ENCODE measurements around the gene RHBDF1.

RHBDF1 gene

DNA sequence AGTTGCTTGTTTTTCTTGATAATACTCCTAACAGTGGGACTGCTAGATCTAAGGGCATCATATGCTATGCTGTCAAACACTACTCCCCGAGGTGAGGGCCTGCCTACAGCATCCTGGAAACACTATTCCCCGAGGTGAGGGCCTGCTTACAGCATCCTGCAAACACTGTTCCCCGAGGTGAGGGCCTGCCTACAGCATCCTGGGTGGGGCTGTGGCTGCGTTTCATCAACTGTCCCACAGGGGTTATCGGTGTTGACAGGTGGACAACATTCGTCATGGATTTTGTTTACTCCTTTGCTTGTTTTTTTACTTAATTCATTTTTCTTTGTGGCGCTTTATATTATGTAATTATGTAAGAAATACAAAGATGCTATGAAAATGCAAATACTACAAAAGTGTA lies 43.6 kb upstream of the RHBDF1 start:
- no peak for DNase-seq (ENCODE audit: low read depth, low spot score)

DNA sequence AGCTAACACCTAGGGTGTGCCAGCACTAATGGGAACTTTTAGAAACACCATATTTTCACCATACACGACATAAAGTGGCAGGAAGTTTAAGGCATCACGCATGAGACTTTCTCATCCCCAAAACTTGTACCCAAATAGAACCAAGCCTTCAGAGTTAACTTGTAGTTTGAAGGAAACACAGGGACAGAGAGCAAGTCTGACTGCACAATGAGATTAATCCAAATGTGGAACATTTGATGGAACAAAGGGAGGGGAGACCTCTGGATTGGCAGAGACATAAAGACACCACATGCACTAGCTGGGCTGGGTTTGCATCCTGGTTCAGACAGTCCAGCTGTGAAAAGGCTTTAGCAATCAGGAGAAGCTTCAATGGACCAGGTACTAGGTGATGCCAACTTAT lies 41.9 kb upstream of the RHBDF1 start:
- H3K36me3 ChIP-seq (ENCODE audit: insufficient read depth, low read length), result peaks cover 19% of the 10 kb centered on the region
- no peaks in the 10 kb centered on the region for H3K9me3 ChIP-seq (ENCODE audit: low read depth, low read length)

More for the DNA sequence above, 43.6 kb upstream of the RHBDF1 start:
- TF ChIP-seq POLR2AphosphoS5 (IDR thresholded peaks at IDR 0.05; ENCODE audit: borderline replicate concordance, low read depth, low read length) (no peak), FOXP2 (optimal IDR thresholded peaks at IDR 0.05; ENCODE audit: control extremely low read depth, extremely low read length, insufficient read depth) (no peak), EZH2 (IDR thresholded peaks at IDR 0.05) (no peak)
- Histone ChIP-seq H3K4me3 (no peak overlapping the region), H3K27ac (no peak overlapping the region), H3K9ac (ENCODE audit: insufficient read length) (no peak overlapping the region), H3K9me3 (ENCODE audit: low read depth, low read length) (no peaks in the 10 kb centered on the region), H3K36me3 (ENCODE audit: insufficient read depth, low read length) (peaks cover 19% of the 10 kb centered on the region)

GRCh38 chr16:112153-112840 lies 39.9 kb upstream of the RHBDF1 start:
- no peak overlapping the region for H3K9ac ChIP-seq (ENCODE audit: insufficient read length)

More for the DNA sequence above, 41.9 kb upstream of the RHBDF1 start:
- TF ChIP-seq EZH2 (IDR thresholded peaks at IDR 0.05) (no peak), POLR2AphosphoS5 (IDR thresholded peaks at IDR 0.05; ENCODE audit: borderline replicate concordance, low read depth, low read length) (no peak), FOXP2 (optimal IDR thresholded peaks at IDR 0.05; ENCODE audit: control extremely low read depth, extremely low read length, insufficient read depth) (no peak)
- Histone ChIP-seq H3K27ac (no peak overlapping the region), H3K9ac (ENCODE audit: insufficient read length) (no peak overlapping the region), H3K4me3 (no peak overlapping the region)
- DNase-seq (ENCODE audit: low read depth, low spot score), result no peak

DNA sequence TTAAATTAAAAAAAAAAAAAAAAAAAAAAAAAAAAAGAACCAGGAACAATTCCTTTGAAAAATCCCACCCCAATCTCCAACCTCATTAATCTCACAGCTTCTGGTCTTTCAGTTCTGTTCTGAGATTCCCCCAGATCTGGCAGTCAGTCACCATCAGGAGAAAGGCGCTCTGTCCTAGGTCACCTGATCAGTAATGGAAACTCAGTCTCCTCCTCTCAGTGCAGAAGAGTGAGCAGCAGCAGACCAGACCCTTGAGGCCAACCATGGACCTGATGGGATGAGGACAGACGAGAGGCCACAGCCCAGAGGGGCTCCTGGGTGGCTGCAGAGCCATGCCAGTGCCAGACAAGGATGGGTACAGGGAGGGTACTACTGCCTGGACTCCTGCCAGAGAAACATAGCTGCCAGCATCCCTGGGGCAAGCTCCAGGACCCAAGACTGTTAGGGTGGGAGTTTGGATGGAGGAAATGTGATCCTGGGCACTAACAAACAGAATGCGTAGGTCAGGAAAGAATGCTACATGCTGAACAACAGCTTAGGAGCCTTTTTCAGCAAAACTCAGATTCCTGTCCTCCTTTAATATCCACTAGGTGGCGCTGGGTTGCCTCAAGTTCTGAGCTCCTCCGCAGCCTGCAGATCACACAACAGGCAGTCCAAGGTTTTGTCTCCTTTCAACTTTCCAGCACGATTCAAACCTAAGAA lies 34.3 kb upstream of the RHBDF1 start:
- Histone ChIP-seq H3K4me3 (no peak overlapping the region), H3K9ac (ENCODE audit: insufficient read length) (no peak overlapping the region), H3K27ac (no peak overlapping the region), H3K9me3 (ENCODE audit: low read depth, low read length) (no peaks in the 10 kb centered on the region), H3K36me3 (ENCODE audit: insufficient read depth, low read length) (peaks cover 11% of the 10 kb centered on the region)
- TF ChIP-seq POLR2AphosphoS5 (IDR thresholded peaks at IDR 0.05; ENCODE audit: borderline replicate concordance, low read depth, low read length) (no peak), EZH2 (IDR thresholded peaks at IDR 0.05) (no peak), FOXP2 (optimal IDR thresholded peaks at IDR 0.05; ENCODE audit: control extremely low read depth, extremely low read length, insufficient read depth) (no peak)
- DNase-seq (ENCODE audit: low read depth, low spot score), result peak; percentile 39

More at GRCh38 chr16:112153-112840, 39.9 kb upstream of the RHBDF1 start:
- Histone ChIP-seq H3K4me3 (no peak overlapping the region), H3K9me3 (ENCODE audit: low read depth, low read length) (no peaks in the 10 kb centered on the region), H3K36me3 (ENCODE audit: insufficient read depth, low read length) (peaks cover 18% of the 10 kb centered on the region), H3K27ac (no peak overlapping the region)
- TF ChIP-seq EZH2 (IDR thresholded peaks at IDR 0.05), result no peak
- TF ChIP-seq POLR2AphosphoS5 (IDR thresholded peaks at IDR 0.05; ENCODE audit: borderline replicate concordance, low read depth, low read length), result no peak
- no peak for TF ChIP-seq FOXP2 (optimal IDR thresholded peaks at IDR 0.05; ENCODE audit: control extremely low read depth, extremely low read length, insufficient read depth)
- no peak for DNase-seq (ENCODE audit: low read depth, low spot score)

DNA sequence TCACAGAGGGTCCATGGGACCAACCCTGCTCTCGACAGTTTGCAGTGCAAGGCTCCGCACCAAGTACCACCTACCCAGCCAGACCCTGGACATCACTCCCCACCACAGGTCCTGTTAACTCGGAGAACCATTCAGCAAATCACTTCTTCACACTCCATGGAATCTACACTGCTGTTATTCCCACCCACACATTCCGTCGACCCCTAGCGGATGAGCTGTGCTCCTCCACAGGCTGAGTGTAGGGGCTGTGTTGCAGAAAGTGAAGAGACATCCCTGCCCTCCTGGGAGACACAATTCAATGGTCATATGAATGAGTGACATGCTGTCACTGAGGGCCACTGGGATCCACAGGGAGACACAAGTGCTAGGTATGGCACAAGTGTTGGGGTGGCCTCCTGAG lies 33.1 kb upstream of the RHBDF1 start:
- Histone ChIP-seq H3K27ac (no peak overlapping the region), H3K36me3 (ENCODE audit: insufficient read depth, low read length) (peaks cover 7% of the 10 kb centered on the region; the same call in 1 of the 2 replicates), H3K4me3 (no peak overlapping the region), H3K9ac (ENCODE audit: insufficient read length) (no peak overlapping the region), H3K9me3 (ENCODE audit: low read depth, low read length) (no peaks in the 10 kb centered on the region)
- DNase-seq (ENCODE audit: low read depth, low spot score), result no peak
- TF ChIP-seq POLR2AphosphoS5 (IDR thresholded peaks at IDR 0.05; ENCODE audit: borderline replicate concordance, low read depth, low read length) (no peak), EZH2 (IDR thresholded peaks at IDR 0.05) (no peak), FOXP2 (optimal IDR thresholded peaks at IDR 0.05; ENCODE audit: control extremely low read depth, extremely low read length, insufficient read depth) (no peak)

- H3K36me3 ChIP-seq (ENCODE audit: insufficient read depth, low read length), result peaks cover 7% of the 10 kb centered on the region; the same call in 1 of the 2 replicates
- TF ChIP-seq EZH2 (IDR thresholded peaks at IDR 0.05) (no peak), FOXP2 (optimal IDR thresholded peaks at IDR 0.05; ENCODE audit: control extremely low read depth, extremely low read length, insufficient read depth) (no peak), POLR2AphosphoS5 (IDR thresholded peaks at IDR 0.05; ENCODE audit: borderline replicate concordance, low read depth, low read length) (no peak)
- H3K27ac ChIP-seq, result no peak overlapping the region
- no peak overlapping the region for H3K9ac ChIP-seq (ENCODE audit: insufficient read length)
- no peak for DNase-seq (ENCODE audit: low read depth, low spot score)
- H3K9me3 ChIP-seq (ENCODE audit: low read depth, low read length), result no peaks in the 10 kb centered on the region
- no peak overlapping the region for H3K4me3 ChIP-seq
Observed at GRCh38 chr16:104928-105327, 32.5 kb upstream of the RHBDF1 start.

DNA sequence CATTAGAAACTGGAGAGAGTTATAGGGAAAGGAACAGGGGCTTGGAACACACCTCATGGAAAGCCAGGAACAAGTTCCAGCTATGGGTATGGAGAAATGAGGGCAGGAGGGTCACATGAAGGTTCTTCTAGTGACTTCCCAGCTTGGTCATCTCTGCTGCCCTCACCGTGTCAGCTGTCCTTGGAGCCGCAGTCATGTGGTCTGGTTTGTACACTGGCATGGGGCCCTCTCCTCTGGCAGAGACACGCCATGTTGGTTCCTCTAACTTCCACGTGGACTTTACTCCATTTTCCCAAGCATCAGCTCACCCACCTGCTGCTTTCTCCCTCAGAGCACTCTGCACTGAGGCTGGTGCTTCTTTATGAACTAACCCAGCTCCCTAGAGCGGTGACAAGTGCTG lies 31.9 kb upstream of the RHBDF1 start:
- Histone ChIP-seq H3K9me3 (ENCODE audit: low read depth, low read length) (no peaks in the 10 kb centered on the region), H3K4me3 (no peak overlapping the region), H3K27ac (no peak overlapping the region), H3K9ac (ENCODE audit: insufficient read length) (no peak overlapping the region), H3K36me3 (ENCODE audit: insufficient read depth, low read length) (peaks cover 7% of the 10 kb centered on the region; the same call in 1 of the 2 replicates)
- TF ChIP-seq FOXP2 (optimal IDR thresholded peaks at IDR 0.05; ENCODE audit: control extremely low read depth, extremely low read length, insufficient read depth), result no peak
- no peak for TF ChIP-seq POLR2AphosphoS5 (IDR thresholded peaks at IDR 0.05; ENCODE audit: borderline replicate concordance, low read depth, low read length)
- no peak for TF ChIP-seq EZH2 (IDR thresholded peaks at IDR 0.05)
- no peak for DNase-seq (ENCODE audit: low read depth, low spot score)

GRCh38 chr16:102060-102855 lies 29.8 kb upstream of the RHBDF1 start:
- TF ChIP-seq POLR2AphosphoS5 (IDR thresholded peaks at IDR 0.05; ENCODE audit: borderline replicate concordance, low read depth, low read length) (no peak), EZH2 (IDR thresholded peaks at IDR 0.05) (no peak), FOXP2 (optimal IDR thresholded peaks at IDR 0.05; ENCODE audit: control extremely low read depth, extremely low read length, insufficient read depth) (no peak)
- Histone ChIP-seq H3K36me3 (ENCODE audit: insufficient read depth, low read length) (peaks cover 7% of the 10 kb centered on the region; the same call in 1 of the 2 replicates), H3K27ac (no peak overlapping the region), H3K4me3 (no peak overlapping the region), H3K9ac (ENCODE audit: insufficient read length) (no peak overlapping the region), H3K9me3 (ENCODE audit: low read depth, low read length) (no peaks in the 10 kb centered on the region)
- no peak for DNase-seq (ENCODE audit: low read depth, low spot score)

All from SK-N-MC (cell line).